Testis (tissue), 2 donors: ENCODE measurements around the gene GPR26.

Source experiments
- POLR2A ChIP-seq: fragments of 450-650 bp; IDR thresholded peaks from one replicate; pipeline ENCODE4 v1.6.1; 2017; ENCODE audit warnings: antibody characterized with exemption, mild to moderate bottlenecking, moderate library complexity
- TF ChIP-seq, protein P1 (sequence below), 3 experiments: fragments of 450-650 bp in 2 of 3; fragments of 200-600 bp in 1 of 3; sonication (generic) in 1 of 3; IDR thresholded peaks; one replicate each; pipeline ENCODE4 v1.5.1; 2016 to 2019; ENCODE audit warnings: antibody characterized with exemption in 3 of 3, mild to moderate bottlenecking in 2 of 3, moderate library complexity in 1 of 3

DNA sequence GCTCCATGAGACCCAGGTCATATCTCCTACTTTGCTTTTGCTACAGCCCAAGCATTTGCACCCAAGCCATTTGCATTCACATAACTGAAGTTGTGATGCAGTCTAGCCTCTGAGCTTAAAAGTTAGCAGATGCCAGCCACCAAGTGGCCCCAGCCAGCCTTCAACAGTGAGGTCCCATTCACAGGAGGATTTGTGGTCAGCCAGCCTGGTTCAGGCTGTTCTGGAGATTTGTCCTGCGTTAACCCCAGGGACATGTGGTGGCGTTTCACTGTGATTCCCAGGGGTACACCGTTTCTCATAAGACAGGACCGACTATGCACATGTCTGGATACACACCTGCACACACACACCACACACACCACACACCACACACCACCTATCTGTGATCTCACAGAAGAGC is 51.2 kb downstream of the GPR26 start:
- TF ChIP-seq, protein P1, sequence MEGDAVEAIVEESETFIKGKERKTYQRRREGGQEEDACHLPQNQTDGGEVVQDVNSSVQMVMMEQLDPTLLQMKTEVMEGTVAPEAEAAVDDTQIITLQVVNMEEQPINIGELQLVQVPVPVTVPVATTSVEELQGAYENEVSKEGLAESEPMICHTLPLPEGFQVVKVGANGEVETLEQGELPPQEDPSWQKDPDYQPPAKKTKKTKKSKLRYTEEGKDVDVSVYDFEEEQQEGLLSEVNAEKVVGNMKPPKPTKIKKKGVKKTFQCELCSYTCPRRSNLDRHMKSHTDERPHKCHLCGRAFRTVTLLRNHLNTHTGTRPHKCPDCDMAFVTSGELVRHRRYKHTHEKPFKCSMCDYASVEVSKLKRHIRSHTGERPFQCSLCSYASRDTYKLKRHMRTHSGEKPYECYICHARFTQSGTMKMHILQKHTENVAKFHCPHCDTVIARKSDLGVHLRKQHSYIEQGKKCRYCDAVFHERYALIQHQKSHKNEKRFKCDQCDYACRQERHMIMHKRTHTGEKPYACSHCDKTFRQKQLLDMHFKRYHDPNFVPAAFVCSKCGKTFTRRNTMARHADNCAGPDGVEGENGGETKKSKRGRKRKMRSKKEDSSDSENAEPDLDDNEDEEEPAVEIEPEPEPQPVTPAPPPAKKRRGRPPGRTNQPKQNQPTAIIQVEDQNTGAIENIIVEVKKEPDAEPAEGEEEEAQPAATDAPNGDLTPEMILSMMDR (IDR thresholded peaks at IDR 0.05), result no peak
- TF ChIP-seq POLR2A, result no peak
